IMR-90 (cell line): ENCODE data around the gene RHO. TPM values are rescaled to one million over a fixed set of nuclear protein-coding genes. Genes with fewer than 3 reads are reported as not detected.

Experiments used
- ATAC-seq: fragments of 200-7000 bp; cut with Tn5 transposase; 2 replicates; pipeline ENCODE4 v1.9.1; 2020; ENCODE audit warnings: low read depth, mild to moderate bottlenecking, moderate library complexity
- BruUV-seq: library from RNA; stranded (reverse); fragments of 400-500 nt; replicated peaks from 2 replicates; lab custom pipeline; 2021; lab: Mats Ljungman, UMichigan
- CTCF ChIA-PET: fragments of 300-600 bp; formaldehyde crosslinking; extraction: SDS; loops from one replicate; lab custom pipeline; 2021; ENCODE audit warnings: antibody characterized with exemption; lab: Yijun Ruan, JAX
- POLR2A ChIA-PET: fragments of 300-600 bp; sonication (Branson Sonifier 250); formaldehyde crosslinking; loops from one replicate; lab custom pipeline; 2022; ENCODE audit warnings: antibody characterized with exemption; ENCODE audit not compliant: unreplicated experiment; lab: Charles Lee
- DNase-seq: peaks from one replicate; pipeline ENCODE4 v3.0.0; 2013
- H2AFZ ChIP-seq: replicated peaks from 2 replicates; pipeline ENCODE3; 2013; ENCODE audit warnings: low read length, mild to moderate bottlenecking; ENCODE audit not compliant: poor library complexity
- H2AK5ac ChIP-seq: 2 replicates; pipeline ENCODE4 v1.6.1; 2013; ENCODE audit warnings: low read depth, low read length, inconsistent platforms
- H2AK9ac ChIP-seq: replicated peaks from 2 replicates; pipeline ENCODE3; 2013; ENCODE audit warnings: mild to moderate bottlenecking, low read depth, low read length, moderate library complexity; ENCODE audit not compliant: poor library complexity
- H2BK120ac ChIP-seq: 2 replicates; pipeline ENCODE4 v1.6.1; 2013; ENCODE audit warnings: low read depth, low read length, inconsistent platforms
- H2BK15ac ChIP-seq: 3 replicates; pipeline ENCODE4 v1.6.1; 2013; ENCODE audit warnings: low read depth, low read length, inconsistent platforms
- H2BK20ac ChIP-seq: 2 replicates; pipeline ENCODE4 v1.6.1; 2013; ENCODE audit warnings: low read depth, mild to moderate bottlenecking, inconsistent platforms, low read length, moderate library complexity
- H2BK5ac ChIP-seq: 2 replicates; pipeline ENCODE4 v1.6.1; 2013; ENCODE audit warnings: mild to moderate bottlenecking, low read depth, low read length, inconsistent platforms; ENCODE audit not compliant: poor library complexity, severe bottlenecking
- H3K14ac ChIP-seq: replicated peaks from 2 replicates; pipeline ENCODE4 v1.6.1; 2013; ENCODE audit warnings: low read depth, low read length, inconsistent platforms
- H3K18ac ChIP-seq: 2 replicates; pipeline ENCODE4 v1.6.1; 2013; ENCODE audit warnings: low read depth, low read length, control low read depth
- H3K23ac ChIP-seq: 2 replicates; pipeline ENCODE4 v1.6.1; 2013; ENCODE audit warnings: low read depth, low read length, inconsistent platforms
- H3K27ac ChIP-seq: 2 replicates; pipeline ENCODE4 v1.5.1; 2013; ENCODE audit warnings: mild to moderate bottlenecking, control low read depth, low read length; ENCODE audit not compliant: insufficient read depth
- H3K27me3 ChIP-seq: 2 replicates; pipeline ENCODE4 v1.6.1; 2013; ENCODE audit warnings: low read length; ENCODE audit not compliant: control insufficient read depth, insufficient read depth
- H3K36me3 ChIP-seq: 2 replicates; pipeline ENCODE4 v1.6.1; 2013; ENCODE audit warnings: low read length, mixed read lengths; ENCODE audit not compliant: control insufficient read depth, insufficient read depth
- H3K4ac ChIP-seq: 2 replicates; pipeline ENCODE4 v1.6.1; 2013; ENCODE audit warnings: low read depth, low read length, inconsistent platforms
- H3K4me1 ChIP-seq: 2 replicates; pipeline ENCODE4 v1.6.1; 2013; ENCODE audit warnings: low read length, mixed read lengths; ENCODE audit not compliant: control insufficient read depth, insufficient read depth
- H3K4me2 ChIP-seq: 2 replicates; pipeline ENCODE4 v1.6.1; 2013; ENCODE audit warnings: low read depth, mild to moderate bottlenecking, control low read depth, low read length, moderate library complexity
- H3K4me3 ChIP-seq: 2 replicates; pipeline ENCODE4 v1.5.1; 2013; ENCODE audit warnings: low read depth, mild to moderate bottlenecking, control low read depth, low read length, moderate library complexity; ENCODE audit not compliant: insufficient read depth
- H3K56ac ChIP-seq: 2 replicates; pipeline ENCODE4 v1.6.1; 2013; ENCODE audit warnings: low read length, inconsistent platforms; ENCODE audit not compliant: insufficient read depth; ENCODE audit errors: extremely low read depth
- H3K79me1 ChIP-seq, 2 experiments: 2 replicates each; pipeline ENCODE4 v1.6.1; 2013; ENCODE audit warnings: low read length in 2 of 2, inconsistent platforms in 1 of 2, low read depth in 1 of 2
- H3K9ac ChIP-seq: 2 replicates; pipeline ENCODE4 v1.6.1; 2013; ENCODE audit warnings: low read depth, low read length, control low read depth
- H3K9me1 ChIP-seq: 2 replicates; pipeline ENCODE4 v1.6.1; 2013; ENCODE audit warnings: low read length, inconsistent platforms; ENCODE audit not compliant: insufficient read depth
- H3K9me3 ChIP-seq: 2 replicates; pipeline ENCODE4 v1.6.1; 2013; ENCODE audit warnings: low read length; ENCODE audit not compliant: control insufficient read depth, insufficient read depth
- H4K20me1 ChIP-seq: 2 replicates; pipeline ENCODE4 v1.6.1; 2013; ENCODE audit warnings: low read length, inconsistent platforms; ENCODE audit not compliant: insufficient read depth
- H4K5ac ChIP-seq: 2 replicates; pipeline ENCODE4 v1.6.1; 2013; ENCODE audit warnings: mild to moderate bottlenecking, low read depth, low read length, control low read depth
- H4K8ac ChIP-seq, 2 experiments: 2 replicates each; pipeline ENCODE4 v1.6.1; 2013; ENCODE audit warnings: low read depth in 2 of 2, low read length in 2 of 2, control low read depth in 1 of 2, inconsistent platforms in 1 of 2
- H4K91ac ChIP-seq: 2 replicates; pipeline ENCODE4 v1.6.1; 2013; ENCODE audit warnings: low read depth, low read length, inconsistent platforms; ENCODE audit not compliant: insufficient read depth
- CEBPB ChIP-seq: IDR thresholded peaks from 2 replicates; pipeline ENCODE4 v1.6.1; 2012; ENCODE audit warnings: low read depth, low read length, improper control_type of control experiment
- FOS ChIP-seq: fragments of 150-350 bp; IDR thresholded peaks from 2 replicates; pipeline ENCODE4 v1.6.1; 2016; ENCODE audit warnings: low read depth, low read length
- WGBS, 2 experiments: methylation state at CpG; one replicate each; pipeline versions ENCODE4 v1.1.5 to v1.1.7; 2013; ENCODE audit warnings: missing lambda C conversion rate in 2 of 2; ENCODE audit not compliant: insufficient read length in 1 of 2; ENCODE audit errors: extremely low coverage in 2 of 2; 5-methylcytosine and 5-hydroxymethylcytosine counted together
- dilution Hi-C: fragments of 300-500 bp; cut with HindIII; formaldehyde crosslinking; loops from one replicate; pipeline ENCODE4 v1.14.3; 2018; ENCODE audit warnings: low sequenced_read_pairs; ENCODE audit not compliant: unreplicated experiment
- in situ Hi-C: fragments of 300-500 bp; cut with MboI; formaldehyde crosslinking; loops from 3 replicates; pipeline ENCODE4 v1.14.3; 2019; ENCODE audit warnings: low sequenced_read_pairs, inconsistent platforms, mixed read lengths
- intact Hi-C: fragments of 100-400 bp; cut with micrococcal nuclease; formaldehyde crosslinking; loops from 2 replicates; pipeline ENCODE4 v1.10.0; 2022
- polyA plus RNA-seq, 3 experiments: library from polyadenylated mRNA; depleted of rRNA; stranded (reverse); fragments of >200 nt; gene quantifications; 2 replicates each; pipeline ENCODE4 v1.2.3, GENCODE V29; 2012; ENCODE audit warnings: low replicate concordance in 1 of 3
- total RNA-seq: library from RNA; depleted of rRNA; stranded (reverse); fragments of >200 nt; gene quantifications from 2 replicates; pipeline ENCODE4 v1.2.3, GENCODE V29; 2012

Gene RHO
- total and polyA plus RNA-seq, 2 of the 4 experiments (the other 2 are of a cell fraction), result not detected

DNA sequence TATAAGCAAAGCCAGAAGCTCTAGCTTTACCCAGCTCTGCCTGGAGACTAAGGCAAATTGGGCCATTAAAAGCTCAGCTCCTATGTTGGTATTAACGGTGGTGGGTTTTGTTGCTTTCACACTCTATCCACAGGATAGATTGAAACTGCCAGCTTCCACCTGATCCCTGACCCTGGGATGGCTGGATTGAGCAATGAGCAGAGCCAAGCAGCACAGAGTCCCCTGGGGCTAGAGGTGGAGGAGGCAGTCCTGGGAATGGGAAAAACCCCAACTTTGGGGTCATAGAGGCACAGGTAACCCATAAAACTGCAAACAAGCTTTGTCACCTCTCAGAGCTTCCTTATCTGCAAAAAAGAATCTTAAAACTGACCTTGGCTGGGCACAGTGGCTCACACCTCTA lies 6.6 kb downstream of the RHO start:
- Histone ChIP-seq H3K18ac (no peak overlapping the region), H3K9ac (no peak overlapping the region), H2AK5ac (no peak overlapping the region), H2AK9ac (no peak overlapping the region), H3K23ac (no peak overlapping the region), H4K20me1 (no peaks in the 10 kb centered on the region), H3K27me3 (peaks cover 5% of the 10 kb centered on the region; the same call in 1 of the 2 replicates), H3K14ac (no peak overlapping the region), H3K56ac (no peak overlapping the region), H3K4me3 (no peak overlapping the region), H3K9me1 (peaks cover 4% of the 10 kb centered on the region), H3K79me1 (no peaks in the 10 kb centered on the region), H2BK5ac (no peak overlapping the region), H4K8ac (no peak overlapping the region), H3K9me3 (no peaks in the 10 kb centered on the region), H2BK20ac (no peak overlapping the region), H3K36me3 (no peaks in the 10 kb centered on the region), H4K91ac (no peak overlapping the region), H3K27ac (no peak overlapping the region), H4K5ac (no peak overlapping the region), H2BK120ac (no peak overlapping the region), H3K4me2 (no peak overlapping the region), H2AFZ (no peak overlapping the region), H2BK15ac (no peak overlapping the region), H3K4me1 (peaks cover 10% of the 10 kb centered on the region), H3K4ac (no peak overlapping the region)
- no CpG with 5 or more reads among the region's 1 CpG for WGBS, 2 experiments
- TF ChIP-seq FOS, result no peak
- 0 out of 2 replicates have a peak, but pooled peaks have one; percentile 9 for TF ChIP-seq CEBPB
- dilution Hi-C loops (no loop called here), intact Hi-C loops (loop anchor here (5.0 kb wide), 1 partner anchor 83 kb away; no protein-coding TSS in a partner anchor), in situ Hi-C loops (no loop called here)
- ATAC-seq (no peak), DNase-seq (no peak)
- ChIA-PET POLR2A (interaction anchor here (0.6 kb wide), 1 partner anchor 19 kb away, joined by 3 read pairs; no protein-coding TSS in a partner anchor), CTCF (no interaction called here)
- BruUV-seq, result no TSS peak
